H1 (cell line): ENCODE results near the gene OXSR1. TPM values are rescaled to one million over a fixed set of nuclear protein-coding genes. Genes with fewer than 3 reads are reported as not detected.

Experiments used
- CTCF ChIA-PET: fragments of 300-600 bp; sonication (Branson Sonifier 250); formaldehyde crosslinking; loops from one replicate; lab custom pipeline; 2021; ENCODE audit not compliant: partially characterized antibody; lab: Charles Lee
- POLR2A ChIA-PET: fragments of 300-600 bp; sonication (Branson Sonifier 250); formaldehyde crosslinking; loops from one replicate; lab custom pipeline; 2021; ENCODE audit warnings: inconsistent platforms; ENCODE audit not compliant: partially characterized antibody; lab: Charles Lee
- DNase-seq, 2 experiments: peaks; one replicate each; pipeline versions ENCODE4 v3.0.0 to v3.0.0-alpha.2; 2010 to 2022; ENCODE audit warnings: low spot score in 2 of 2, low read depth in 1 of 2, mixed read lengths in 1 of 2
- FAIRE-seq: peaks from 2 replicates; lab custom pipeline; 2011; peaks lifted over from hg19 to GRCh38; lab: Jason Lieb, UNC
- H2AFZ ChIP-seq: 2 replicates; pipeline ENCODE4 v1.8.1; 2012; ENCODE audit warnings: low read length, inconsistent platforms
- H2AK5ac ChIP-seq: 2 replicates; pipeline ENCODE4 v1.6.1; 2013; ENCODE audit warnings: low read depth, low read length
- H2BK120ac ChIP-seq: replicated peaks from 2 replicates; pipeline ENCODE3; 2013; ENCODE audit warnings: low read depth, low read length, inconsistent platforms
- H2BK12ac ChIP-seq: 2 replicates; pipeline ENCODE4 v1.6.1; 2013; ENCODE audit warnings: low read depth, low read length
- H2BK15ac ChIP-seq: 2 replicates; pipeline ENCODE4 v1.6.1; 2013; ENCODE audit warnings: low read length
- H2BK20ac ChIP-seq: 2 replicates; pipeline ENCODE4 v1.6.1; 2013; ENCODE audit warnings: low read length
- H2BK5ac ChIP-seq: 2 replicates; pipeline ENCODE4 v1.6.1; 2013; ENCODE audit warnings: low read depth, low read length
- H3K14ac ChIP-seq: 2 replicates; pipeline ENCODE4 v1.6.1; 2013; ENCODE audit warnings: inconsistent platforms; ENCODE audit not compliant: insufficient read length
- H3K18ac ChIP-seq: 2 replicates; pipeline ENCODE4 v1.6.1; 2013; ENCODE audit warnings: low read length; ENCODE audit errors: extremely low read depth
- H3K23ac ChIP-seq: 2 replicates; pipeline ENCODE4 v1.6.1; 2013; ENCODE audit warnings: inconsistent platforms; ENCODE audit not compliant: insufficient read length
- H3K23me2 ChIP-seq: 2 replicates; pipeline ENCODE4 v1.6.1; 2013; ENCODE audit warnings: low read depth, low read length
- H3K27ac ChIP-seq: 2 replicates; pipeline ENCODE4 v1.6.1; 2011; ENCODE audit warnings: low read depth, low read length, inconsistent platforms
- H3K27me3 ChIP-seq, 4 experiments: replicated peaks in 1 of 4; 1 replicate in 1 of 4; 2 replicates in 3 of 4; pipeline versions ENCODE4 v1.6.1 to v1.8.1; 2011 to 2013; ENCODE audit warnings: low read length in 3 of 4, mild to moderate bottlenecking in 3 of 4, inconsistent platforms in 2 of 4, mixed read lengths in 2 of 4, moderate library complexity in 1 of 4; ENCODE audit not compliant: control insufficient read depth in 3 of 4, insufficient read depth in 3 of 4; ENCODE audit errors: extremely low read depth in 1 of 4
- H3K36me3 ChIP-seq, 4 experiments: 2 replicates each; pipeline versions ENCODE4 v1.6.1 to v1.8.1; 2011 to 2013; ENCODE audit warnings: mild to moderate bottlenecking in 4 of 4, low read length in 3 of 4, moderate library complexity in 2 of 4, control low read depth in 1 of 4, inconsistent platforms in 1 of 4; ENCODE audit not compliant: insufficient read depth in 4 of 4, control insufficient read depth in 2 of 4
- H3K4ac ChIP-seq: replicated peaks from 2 replicates; pipeline ENCODE3; 2013; ENCODE audit warnings: low read length, low read depth, mixed read lengths, inconsistent platforms; ENCODE audit not compliant: insufficient read length
- H3K4me1 ChIP-seq, 4 experiments: replicated peaks in 1 of 4; 1 replicate in 1 of 4; 2 replicates in 3 of 4; pipeline versions ENCODE4 v1.6.1 to v1.8.1; 2011 to 2013; ENCODE audit warnings: low read length in 3 of 4, inconsistent platforms in 2 of 4, mixed read lengths in 1 of 4; ENCODE audit not compliant: insufficient read depth in 4 of 4, control insufficient read depth in 3 of 4
- H3K4me2 ChIP-seq, 2 experiments: 2 replicates each; pipeline versions ENCODE4 v1.6.1 to v1.8.1; 2011 to 2013; ENCODE audit warnings: low read depth in 2 of 2, low read length in 2 of 2, control low read depth in 1 of 2, inconsistent platforms in 1 of 2, mild to moderate bottlenecking in 1 of 2; ENCODE audit not compliant: insufficient read depth in 1 of 2
- H3K4me3 ChIP-seq, 4 experiments: fragments of 200-600, 300-600 bp in 1 of 4; sonication (generic), shearing (Covaris generic), sonication (Bioruptor Twin) in 1 of 4; 2 replicates each; pipeline versions ENCODE4 v1.5.1 to v1.8.1; 2011 to 2016; ENCODE audit warnings: low read length in 4 of 4, low read depth in 3 of 4, control low read depth in 2 of 4, inconsistent platforms in 2 of 4, mild to moderate bottlenecking in 2 of 4, mixed read lengths in 1 of 4, moderate library complexity in 1 of 4; ENCODE audit not compliant: insufficient read depth in 2 of 4; ENCODE audit errors: extremely low read depth in 1 of 4
- H3K56ac ChIP-seq: replicated peaks from 2 replicates; pipeline ENCODE3; 2013; ENCODE audit warnings: low read depth, mild to moderate bottlenecking, mixed read lengths, low read length, inconsistent platforms; ENCODE audit not compliant: insufficient read length
- H3K79me1 ChIP-seq: 2 replicates; pipeline ENCODE4 v1.6.1; 2013; ENCODE audit warnings: low read depth, low read length, control low read depth
- H3K79me2 ChIP-seq, 2 experiments: 2 replicates each; pipeline versions ENCODE4 v1.6.1 to v1.8.1; 2012 to 2013; ENCODE audit warnings: low read length in 2 of 2, mild to moderate bottlenecking in 2 of 2, inconsistent platforms in 1 of 2; ENCODE audit not compliant: insufficient read depth in 2 of 2, control insufficient read depth in 1 of 2
- H3K9ac ChIP-seq, 4 experiments: replicated peaks in 1 of 4; 1 replicate in 1 of 4; 2 replicates in 3 of 4; pipeline versions ENCODE4 v1.6.1 to v1.8.1; 2011 to 2013; ENCODE audit warnings: low read depth in 3 of 4, low read length in 3 of 4, control low read depth in 2 of 4, mild to moderate bottlenecking in 2 of 4, moderate library complexity in 2 of 4, inconsistent platforms in 1 of 4; ENCODE audit errors: extremely low read depth in 1 of 4
- H3K9me3 ChIP-seq, 2 experiments: 2 replicates each; pipeline versions ENCODE4 v1.6.1 to v1.8.1; 2012 to 2013; ENCODE audit warnings: mild to moderate bottlenecking in 2 of 2, moderate library complexity in 2 of 2, control low read depth in 1 of 2, inconsistent platforms in 1 of 2, low read depth in 1 of 2, low read length in 1 of 2, mixed read lengths in 1 of 2; ENCODE audit not compliant: insufficient read depth in 2 of 2
- H4K20me1 ChIP-seq, 2 experiments: replicated peaks in 1 of 2; 2 replicates each; pipeline versions ENCODE3 to v1.8.1; 2011 to 2013; ENCODE audit warnings: inconsistent platforms in 2 of 2, low read length in 2 of 2, mild to moderate bottlenecking in 1 of 2; ENCODE audit not compliant: insufficient read depth in 2 of 2, control insufficient read depth in 1 of 2
- H4K5ac ChIP-seq: 2 replicates; pipeline ENCODE4 v1.6.1; 2013; ENCODE audit warnings: low read length, low read depth, mixed read lengths, inconsistent platforms; ENCODE audit not compliant: insufficient read length
- H4K8ac ChIP-seq: 2 replicates; pipeline ENCODE4 v1.8.0; 2013; ENCODE audit warnings: mild to moderate bottlenecking, moderate library complexity, low read length, inconsistent platforms; ENCODE audit not compliant: insufficient read depth; ENCODE audit errors: extremely low read depth
- H4K91ac ChIP-seq: replicated peaks from 2 replicates; pipeline ENCODE3; 2013; ENCODE audit warnings: low read length, mixed read lengths, inconsistent platforms; ENCODE audit not compliant: insufficient read length
- KDM5A ChIP-seq: fragments of 200-600 bp; IDR thresholded peaks from 2 replicates; pipeline ENCODE4 v1.7.1; 2012; ENCODE audit warnings: mild to moderate bottlenecking, low read length, inconsistent platforms, mixed read lengths
- MAFK ChIP-seq: IDR thresholded peaks from 2 replicates; pipeline ENCODE4 v1.6.1; 2012; ENCODE audit warnings: low read depth, mild to moderate bottlenecking, improper control_type of control experiment, low read length
- PHF8 ChIP-seq: fragments of 200-600 bp; sonication (generic); conservative IDR thresholded peaks from 2 replicates; pipeline ENCODE4 v1.7.1; 2012; ENCODE audit warnings: low read depth, mild to moderate bottlenecking, inconsistent platforms, low read length, moderate library complexity
- TEAD4 ChIP-seq: IDR thresholded peaks from 2 replicates; pipeline ENCODE4 v1.6.1; 2012; ENCODE audit warnings: low read depth, low read length, inconsistent platforms, mixed read lengths
- WGBS, 2 experiments: shearing (Covaris generic) in 1 of 2; methylation state at CpG; one replicate each; pipeline versions ENCODE4 v1.1.6 to v1.1.7; 2013 to 2015; ENCODE audit warnings: low lambda C conversion rate in 2 of 2, mixed read lengths in 2 of 2, inconsistent platforms in 1 of 2, low coverage in 1 of 2, missing lambda C conversion rate in 1 of 2; ENCODE audit not compliant: insufficient replicate concordance in 2 of 2, insufficient coverage in 1 of 2, insufficient read length in 1 of 2; ENCODE audit errors: extremely low coverage in 1 of 2, missing lambda C conversion rate in 1 of 2; 5-methylcytosine and 5-hydroxymethylcytosine counted together
- polyA plus RNA-seq, 7 experiments: library from polyadenylated mRNA; depleted of rRNA in 3 of 7; stranded (reverse) in 5 of 7; unstranded in 2 of 7; fragments of >200 nt in 5 of 7; fragments of 200-250 nt in 2 of 7; gene quantifications; 1 replicate in 5 of 7; 2 replicates in 1 of 7; 4 replicates in 1 of 7; pipeline versions ENCODE4 v1.2.1 to v1.2.3, GENCODE V29; 2011 to 2013; ENCODE audit warnings: missing spikeins in 2 of 7, mixed read lengths in 2 of 7
- total RNA-seq: library from RNA; stranded (reverse); fragmentation: NEBNext Ultra II Directional; extraction: Animal tissue kit (Norgen Biotek cat#: 25700); gene quantifications from 2 replicates; pipeline ENCODE4 v1.2.1, GENCODE V29; 2021

OXSR1 gene
- total and polyA plus RNA-seq, 2 of the 8 experiments (the other 6 are each of a cell fraction or from before 2014, with no cell fraction given) = 25.1 to 47.0 TPM

DNA sequence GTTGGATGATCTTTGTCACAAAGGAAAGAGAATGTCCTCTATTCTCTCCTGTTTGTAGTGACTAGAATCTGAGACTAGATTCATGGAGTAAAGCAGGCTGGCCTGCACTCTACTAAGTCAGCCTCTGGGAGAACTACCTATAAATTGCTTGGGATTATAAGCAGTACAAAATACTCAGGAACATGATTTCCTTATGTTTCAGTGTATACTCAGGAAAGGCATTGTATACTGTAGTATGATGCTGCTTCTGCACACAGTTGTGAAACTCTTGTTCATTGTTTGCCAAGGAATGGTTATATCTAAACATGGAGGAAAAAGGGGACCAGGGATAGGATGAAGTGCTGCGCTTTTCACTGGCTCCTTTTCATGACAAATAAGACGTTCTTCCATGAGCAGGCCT lies 49.2 kb downstream of the OXSR1 start:
- Histone ChIP-seq H2AFZ (no peak overlapping the region), H2BK120ac (no peak overlapping the region), H4K20me1 (peaks cover 2 to 5% of the 10 kb centered on the region in 2 experiments), H3K36me3 (peaks cover 0 to 5% (median 1%) of the 10 kb centered on the region in 4 experiments; a peak in 3 of 8 replicates), H4K5ac (no peak overlapping the region), H2BK15ac (no peak overlapping the region), H3K9me3 (no peaks in the 10 kb centered on the region), H3K4ac (no peak overlapping the region), H4K91ac (no peak overlapping the region), H3K27ac (no peak overlapping the region), H3K14ac (no peak overlapping the region), H3K27me3 (peaks cover 0 to 1% (median 0%) of the 10 kb centered on the region in 4 experiments; a peak in 1 of 7 replicates), H2BK12ac (no peak overlapping the region), H2BK5ac (no peak overlapping the region), H3K23me2 (no peaks in the 10 kb centered on the region), H2BK20ac (no peak overlapping the region), H4K8ac (no peak overlapping the region), H3K79me1 (peaks cover 3% of the 10 kb centered on the region; the same call in 1 of the 2 replicates), H3K4me2 (no peak overlapping the region), H2AK5ac (no peak overlapping the region), H3K4me1 (no peaks in the 10 kb centered on the region), H3K9ac (no peak overlapping the region), H3K56ac (no peak overlapping the region), H3K4me3 (no peak overlapping the region), H3K23ac (no peak overlapping the region), H3K18ac (no peak overlapping the region), H3K79me2 (peaks cover 0 to 5% of the 10 kb centered on the region in 2 experiments; a peak in 1 of 4 replicates)
- ChIA-PET POLR2A (no interaction called here), CTCF (interaction anchor here (1.2 kb wide), 1 partner anchor 86 kb away, joined by 3 read pairs; no protein-coding TSS in a partner anchor)
- no peak for DNase-seq
- 89% methylated on average over 2 of the region's 2 CpGs; no CpG with 5 or more reads in 1 of the 2 experiments for WGBS, 2 experiments
- TF ChIP-seq PHF8 = no peak
- TF ChIP-seq KDM5A = no peak
- TF ChIP-seq MAFK = no peak
- TF ChIP-seq TEAD4 = no peak
- FAIRE-seq = no peak
